ENCODE data around the gene FBXW12.

DNA sequence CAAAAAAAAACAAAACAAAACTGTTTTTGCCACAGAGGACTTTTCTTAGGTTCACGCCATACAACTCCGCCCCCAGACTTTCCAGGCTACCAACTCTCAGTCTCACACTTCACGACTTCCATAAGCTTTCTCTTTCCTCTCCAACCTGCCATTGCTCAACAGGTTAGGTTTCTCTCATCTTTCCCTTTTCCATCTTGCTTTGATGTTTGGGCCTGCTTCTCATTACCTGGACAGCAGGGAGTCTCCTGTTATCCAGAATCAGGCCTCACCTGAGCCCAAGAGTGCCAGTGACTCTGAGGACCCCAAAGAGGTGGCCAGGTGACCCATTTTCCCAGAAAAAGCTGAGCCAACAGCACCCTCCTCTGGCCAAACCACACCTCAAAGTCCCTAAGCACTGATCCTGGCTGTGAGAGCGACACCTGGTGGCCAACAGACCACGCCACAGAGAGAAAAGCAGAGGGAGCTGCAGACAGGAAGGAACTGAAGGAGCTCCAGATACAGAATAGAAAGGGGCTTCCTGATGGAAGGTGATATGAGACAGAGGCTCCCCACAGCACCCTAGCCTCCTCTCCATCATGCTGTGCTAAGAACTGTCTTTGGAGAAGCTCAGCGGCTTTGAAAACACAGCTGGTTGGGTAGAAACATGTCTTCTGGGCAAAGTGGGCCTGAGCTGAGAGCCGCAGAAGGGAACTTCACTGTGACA, 63.9 kb downstream of the FBXW12 start:
- TF ChIP-seq, protein P1, sequence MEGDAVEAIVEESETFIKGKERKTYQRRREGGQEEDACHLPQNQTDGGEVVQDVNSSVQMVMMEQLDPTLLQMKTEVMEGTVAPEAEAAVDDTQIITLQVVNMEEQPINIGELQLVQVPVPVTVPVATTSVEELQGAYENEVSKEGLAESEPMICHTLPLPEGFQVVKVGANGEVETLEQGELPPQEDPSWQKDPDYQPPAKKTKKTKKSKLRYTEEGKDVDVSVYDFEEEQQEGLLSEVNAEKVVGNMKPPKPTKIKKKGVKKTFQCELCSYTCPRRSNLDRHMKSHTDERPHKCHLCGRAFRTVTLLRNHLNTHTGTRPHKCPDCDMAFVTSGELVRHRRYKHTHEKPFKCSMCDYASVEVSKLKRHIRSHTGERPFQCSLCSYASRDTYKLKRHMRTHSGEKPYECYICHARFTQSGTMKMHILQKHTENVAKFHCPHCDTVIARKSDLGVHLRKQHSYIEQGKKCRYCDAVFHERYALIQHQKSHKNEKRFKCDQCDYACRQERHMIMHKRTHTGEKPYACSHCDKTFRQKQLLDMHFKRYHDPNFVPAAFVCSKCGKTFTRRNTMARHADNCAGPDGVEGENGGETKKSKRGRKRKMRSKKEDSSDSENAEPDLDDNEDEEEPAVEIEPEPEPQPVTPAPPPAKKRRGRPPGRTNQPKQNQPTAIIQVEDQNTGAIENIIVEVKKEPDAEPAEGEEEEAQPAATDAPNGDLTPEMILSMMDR (IDR thresholded peaks at IDR 0.05 in 8 of 11, conservative IDR thresholded peaks at IDR 0.05 in 3 of 11) = peak; percentile 99 to 100 (median 99)
- TF ChIP-seq POLR2A (IDR thresholded peaks at IDR 0.05) = no peak
